ENCODE data around the gene FNDC11. TPM values are rescaled to one million over a fixed set of nuclear protein-coding genes. Genes with fewer than 3 reads are reported as not detected.

FNDC11 gene
- total and polyA plus RNA-seq, 2 donors (not counting 3 experiments of a cell fraction or from before 2014, with no cell fraction given), result 0.71 to 1.9 TPM

DNA sequence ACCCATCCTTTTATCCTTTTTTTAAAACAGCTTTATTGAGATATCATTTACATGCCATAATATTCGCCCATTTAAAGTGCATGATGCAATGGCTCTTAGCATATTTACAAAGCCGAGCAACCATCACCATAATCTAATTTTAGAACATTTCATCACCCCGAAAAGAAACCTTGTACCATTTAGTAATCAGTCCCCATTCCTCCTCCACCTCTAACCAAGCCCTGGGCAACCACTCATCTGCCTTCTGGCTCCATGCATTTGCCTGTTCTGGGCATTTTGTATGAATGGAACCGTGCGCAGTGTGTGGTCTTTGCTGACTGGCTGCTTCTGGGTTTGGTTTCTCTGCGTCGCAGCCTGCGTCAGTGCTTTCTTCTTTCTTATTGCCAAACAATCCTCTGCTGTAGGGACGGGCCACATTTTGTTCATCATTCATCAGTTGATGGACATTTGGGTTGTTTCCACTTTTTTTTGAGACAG is 44.8 kb upstream of the FNDC11 start:
- H4K20me1 ChIP-seq (replicated peaks; ENCODE audit: control insufficient read depth, extremely low read depth, insufficient read depth, low read length), result no peaks in the 10 kb centered on the region
- H3K36me3 ChIP-seq (ENCODE audit: control insufficient read depth in 2 of 2, extremely low read depth in 1 of 2, insufficient read depth in 2 of 2, low read length in 2 of 2), result no peaks in the 10 kb centered on the region
- no peak overlapping the region for H3K9ac ChIP-seq (replicated peaks; ENCODE audit: extremely low read depth, insufficient read depth, low read length)
- TF ChIP-seq POLR2A (IDR thresholded peaks at IDR 0.05; ENCODE audit: low read depth, low read length), result no peak
- TF ChIP-seq, protein P1, sequence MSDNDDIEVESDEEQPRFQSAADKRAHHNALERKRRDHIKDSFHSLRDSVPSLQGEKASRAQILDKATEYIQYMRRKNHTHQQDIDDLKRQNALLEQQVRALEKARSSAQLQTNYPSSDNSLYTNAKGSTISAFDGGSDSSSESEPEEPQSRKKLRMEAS (IDR thresholded peaks at IDR 0.05; ENCODE audit: insufficient read depth, insufficient read length), result no peak
- no peak for TF ChIP-seq GATA2 (IDR thresholded peaks at IDR 0.05; ENCODE audit: insufficient read depth, insufficient read length, low read depth, low read length)
- TF ChIP-seq, protein P2, sequence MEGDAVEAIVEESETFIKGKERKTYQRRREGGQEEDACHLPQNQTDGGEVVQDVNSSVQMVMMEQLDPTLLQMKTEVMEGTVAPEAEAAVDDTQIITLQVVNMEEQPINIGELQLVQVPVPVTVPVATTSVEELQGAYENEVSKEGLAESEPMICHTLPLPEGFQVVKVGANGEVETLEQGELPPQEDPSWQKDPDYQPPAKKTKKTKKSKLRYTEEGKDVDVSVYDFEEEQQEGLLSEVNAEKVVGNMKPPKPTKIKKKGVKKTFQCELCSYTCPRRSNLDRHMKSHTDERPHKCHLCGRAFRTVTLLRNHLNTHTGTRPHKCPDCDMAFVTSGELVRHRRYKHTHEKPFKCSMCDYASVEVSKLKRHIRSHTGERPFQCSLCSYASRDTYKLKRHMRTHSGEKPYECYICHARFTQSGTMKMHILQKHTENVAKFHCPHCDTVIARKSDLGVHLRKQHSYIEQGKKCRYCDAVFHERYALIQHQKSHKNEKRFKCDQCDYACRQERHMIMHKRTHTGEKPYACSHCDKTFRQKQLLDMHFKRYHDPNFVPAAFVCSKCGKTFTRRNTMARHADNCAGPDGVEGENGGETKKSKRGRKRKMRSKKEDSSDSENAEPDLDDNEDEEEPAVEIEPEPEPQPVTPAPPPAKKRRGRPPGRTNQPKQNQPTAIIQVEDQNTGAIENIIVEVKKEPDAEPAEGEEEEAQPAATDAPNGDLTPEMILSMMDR (IDR thresholded peaks at IDR 0.05; ENCODE audit: extremely low read depth in 1 of 2, insufficient read depth in 1 of 2, low read depth in 1 of 2, low read length in 2 of 2), result no peak
- TF ChIP-seq FOS (IDR thresholded peaks at IDR 0.05; ENCODE audit: borderline replicate concordance, insufficient read depth, low read length), result no peak
- no peak for TF ChIP-seq POLR2AphosphoS5 (IDR thresholded peaks at IDR 0.05; ENCODE audit: insufficient read depth, low read depth, low read length)
- no peak for TF ChIP-seq JUN (IDR thresholded peaks at IDR 0.05; ENCODE audit: borderline replicate concordance, insufficient read depth, insufficient read length, low read depth)
- TF ChIP-seq MYC (IDR thresholded peaks at IDR 0.05; ENCODE audit: low read depth, low read length), result no peak
- TF ChIP-seq EZH2 (IDR thresholded peaks at IDR 0.05; ENCODE audit: borderline replicate concordance, low read depth, low read length, severe bottlenecking), result no peak
- no peaks in the 10 kb centered on the region for H3K9me3 ChIP-seq (replicated peaks; ENCODE audit: control insufficient read depth, insufficient read depth, low read length)
- intact Hi-C loops (cut with micrococcal nuclease), result no loop called here
- no peaks in the 10 kb centered on the region for H3K9me1 ChIP-seq (replicated peaks; ENCODE audit: control insufficient read depth, extremely low read depth, insufficient read depth, low read length)
- CTCF ChIA-PET, result interaction anchor here (1.9 kb wide), 1 partner anchor 12 kb away, joined by 8 read pairs; no protein-coding TSS in a partner anchor
- H3K4me3 ChIP-seq (replicated peaks in 1 of 3; ENCODE audit: insufficient read depth in 1 of 3, low read depth in 1 of 3, low read length in 3 of 3), result no peak overlapping the region
- no peaks in the 10 kb centered on the region for H3K4me1 ChIP-seq (ENCODE audit: control insufficient read depth, extremely low read depth, insufficient read depth, low read length)
- dilution Hi-C loops (cut with MboI; ENCODE audit: extremely low pct_ligation_motif_present, low sequenced_read_pairs), result no loop called here
- BruUV-seq (replicated peaks), result no TSS peak
- H2AFZ ChIP-seq (ENCODE audit: low read depth, low read length), result no peak overlapping the region
- H3K27me3 ChIP-seq (ENCODE audit: control insufficient read depth in 2 of 2, insufficient read depth in 2 of 2, low read length in 2 of 2), result peaks cover 0 to 2% of the 10 kb centered on the region in 2 experiments
- no peaks in the 10 kb centered on the region for H3K79me2 ChIP-seq (ENCODE audit: control insufficient read depth, insufficient read depth, low read length)
- POLR2A ChIA-PET, result interaction anchor here (0.7 to 1.6 kb wide), 2 partner anchors 12 to 45 kb away, joined by 3 to 5 read pairs; partner anchors contain the start of gene PPDPF
- no peak overlapping the region for H3K4me2 ChIP-seq (ENCODE audit: insufficient read depth, low read length)
- no peak overlapping the region for H3K27ac ChIP-seq (ENCODE audit: insufficient read depth, low read depth, low read length)
- no peak for FAIRE-seq
- no peak for DNase-seq (ENCODE audit: low read depth, low spot score)

Measured in endothelial cell of umbilical vein (primary cell).